Psoas muscle (tissue), 8 donors: ENCODE data around the gene WIPF3. TPM values are rescaled to one million over a fixed set of nuclear protein-coding genes. Genes with fewer than 3 reads are reported as not detected.

Source experiments
- ATAC-seq, 4 donors: fragments of 200-7000 bp; cut with Tn5 transposase; one replicate each; pipeline ENCODE4 v1.9.1; 2020; ENCODE audit warnings: moderate library complexity in 3 of 4, mild to moderate bottlenecking in 2 of 4
- DNase-seq, 2 donors: peaks; one replicate each; pipeline ENCODE4 v3.0.0-alpha.2; 2020
- H3K27ac ChIP-seq: fragments of 200-600 bp; one replicate; pipeline ENCODE4 v1.8.0; 2022
- H3K27me3 ChIP-seq, 3 donors: fragments of 200-600 bp in 1 of 3; one replicate each; pipeline versions ENCODE4 v1.6.1 to v1.8.0; 2013 to 2022; ENCODE audit warnings: low read length in 2 of 3, mild to moderate bottlenecking in 2 of 3, moderate library complexity in 1 of 3; ENCODE audit not compliant: insufficient read depth in 3 of 3
- H3K36me3 ChIP-seq, 2 donors: fragments of 200-600 bp in 1 of 2; one replicate each; pipeline versions ENCODE4 v1.6.1 to v1.8.0; 2013 to 2022; ENCODE audit warnings: low read depth in 1 of 2, mild to moderate bottlenecking in 1 of 2, moderate library complexity in 1 of 2; ENCODE audit not compliant: insufficient read depth in 1 of 2
- H3K4me1 ChIP-seq: fragments of 200-600 bp; one replicate; pipeline ENCODE4 v1.8.0; 2022
- H3K4me3 ChIP-seq: fragments of 200-600 bp; one replicate; pipeline ENCODE4 v1.8.0; 2022; ENCODE audit warnings: mild to moderate bottlenecking
- H3K9me3 ChIP-seq: fragments of 200-600 bp; one replicate; pipeline ENCODE4 v1.8.0; 2022
- WGBS, 3 donors: extraction: QIAGEN DNeasy Blood & Tissue Kit; methylation state at CpG; one replicate each; pipeline versions ENCODE4 v1.1.6 to v1.1.7; 2013; 5-methylcytosine and 5-hydroxymethylcytosine counted together
- intact Hi-C, 2 donors: fragments of 100-400 bp; cut with DNase I; formaldehyde crosslinking; loops; one replicate each; pipeline versions ENCODE4 v1.11.0 to v1.14.2; 2022
- polyA plus RNA-seq, 3 donors: library from polyadenylated mRNA; stranded (reverse); fragments of 200-250 nt; gene quantifications; one replicate each; pipeline ENCODE4 v1.2.3, GENCODE V29; 2013
- total RNA-seq, 4 donors: library from RNA; stranded (reverse); fragmentation: NEBNext Ultra II Directional in 2 of 4; extraction: Animal tissue kit (Norgen Biotek cat#: 25700) in 2 of 4; gene quantifications; one replicate each; pipeline versions ENCODE4 v1.2.1 to v1.2.4, GENCODE V29; 2021 to 2023
- TF ChIP-seq, protein P1 (sequence below): fragments of 200-600 bp; IDR thresholded peaks from one replicate; pipeline ENCODE4 v1.8.0; 2022; ENCODE audit warnings: antibody characterized with exemption
- donor health status: healthy with polysubstance abuse.
- donor health status: DM: no; HTN: no; CAD: no; lungs with moderate emphysema.
- donor health status: Bipolar disorder and iron deficiency.
- donor health status: healthy.
- donor health status: DM: yes; HTN: yes; CAD: no.
- donor health status: DM: no; HTN: no; CAD: no.
- donor health status: DM: no; HTN: no; CAD: no.
- donor health status: DM: yes; HTN: yes; CAD: no.

The WIPF3 gene
- total and polyA plus RNA-seq, 7 donors, result 3.3 to 30.7 (median 18.5) TPM

DNA sequence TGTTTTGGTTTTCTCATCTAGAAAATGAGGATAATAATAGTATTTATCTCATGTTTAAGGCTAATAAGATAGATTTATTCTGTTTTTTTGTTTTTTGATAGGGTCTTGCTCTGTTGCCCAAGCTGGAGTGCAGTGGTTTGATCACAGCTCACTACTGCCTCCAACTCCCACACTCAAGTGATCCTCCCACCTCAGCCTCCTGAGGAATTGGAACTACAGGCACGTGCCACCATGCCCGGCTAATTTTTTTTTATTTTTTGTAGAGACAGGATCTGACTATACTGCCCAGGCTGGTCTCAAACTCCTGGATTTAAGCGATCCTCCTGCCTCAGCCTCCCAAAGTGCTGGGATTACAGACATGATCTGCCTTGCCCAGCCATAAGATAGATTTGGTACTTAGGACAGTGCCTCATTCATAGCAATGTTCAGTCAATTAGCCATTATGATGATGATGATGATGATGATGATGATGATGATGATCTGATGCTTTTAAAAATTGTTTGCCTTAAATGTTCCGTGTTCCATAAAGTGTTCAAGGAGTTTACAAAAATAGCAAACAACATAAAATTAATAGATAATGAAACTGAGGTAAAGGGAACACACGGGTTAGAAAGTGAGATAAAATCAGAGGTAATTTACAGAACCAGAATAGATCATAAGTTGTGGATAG lies 4.6 kb downstream of the WIPF3 start:
- H3K27ac ChIP-seq, result no peak overlapping the region
- no peaks in the 10 kb centered on the region for H3K9me3 ChIP-seq
- H3K4me1 ChIP-seq, result peaks cover 27% of the 10 kb centered on the region
- H3K4me3 ChIP-seq, result no peak overlapping the region
- intact Hi-C loops, result no loop called here
- H3K36me3 ChIP-seq, result no peaks in the 10 kb centered on the region
- ATAC-seq (no peak), DNase-seq (no peak)
- WGBS, 3 donors, result 67 to 73% (median 72%) methylated on average over 5 of the region's 5 CpGs
- TF ChIP-seq, protein P1, sequence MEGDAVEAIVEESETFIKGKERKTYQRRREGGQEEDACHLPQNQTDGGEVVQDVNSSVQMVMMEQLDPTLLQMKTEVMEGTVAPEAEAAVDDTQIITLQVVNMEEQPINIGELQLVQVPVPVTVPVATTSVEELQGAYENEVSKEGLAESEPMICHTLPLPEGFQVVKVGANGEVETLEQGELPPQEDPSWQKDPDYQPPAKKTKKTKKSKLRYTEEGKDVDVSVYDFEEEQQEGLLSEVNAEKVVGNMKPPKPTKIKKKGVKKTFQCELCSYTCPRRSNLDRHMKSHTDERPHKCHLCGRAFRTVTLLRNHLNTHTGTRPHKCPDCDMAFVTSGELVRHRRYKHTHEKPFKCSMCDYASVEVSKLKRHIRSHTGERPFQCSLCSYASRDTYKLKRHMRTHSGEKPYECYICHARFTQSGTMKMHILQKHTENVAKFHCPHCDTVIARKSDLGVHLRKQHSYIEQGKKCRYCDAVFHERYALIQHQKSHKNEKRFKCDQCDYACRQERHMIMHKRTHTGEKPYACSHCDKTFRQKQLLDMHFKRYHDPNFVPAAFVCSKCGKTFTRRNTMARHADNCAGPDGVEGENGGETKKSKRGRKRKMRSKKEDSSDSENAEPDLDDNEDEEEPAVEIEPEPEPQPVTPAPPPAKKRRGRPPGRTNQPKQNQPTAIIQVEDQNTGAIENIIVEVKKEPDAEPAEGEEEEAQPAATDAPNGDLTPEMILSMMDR, result no peak
- H3K27me3 ChIP-seq, result no peaks in the 10 kb centered on the region

DNA sequence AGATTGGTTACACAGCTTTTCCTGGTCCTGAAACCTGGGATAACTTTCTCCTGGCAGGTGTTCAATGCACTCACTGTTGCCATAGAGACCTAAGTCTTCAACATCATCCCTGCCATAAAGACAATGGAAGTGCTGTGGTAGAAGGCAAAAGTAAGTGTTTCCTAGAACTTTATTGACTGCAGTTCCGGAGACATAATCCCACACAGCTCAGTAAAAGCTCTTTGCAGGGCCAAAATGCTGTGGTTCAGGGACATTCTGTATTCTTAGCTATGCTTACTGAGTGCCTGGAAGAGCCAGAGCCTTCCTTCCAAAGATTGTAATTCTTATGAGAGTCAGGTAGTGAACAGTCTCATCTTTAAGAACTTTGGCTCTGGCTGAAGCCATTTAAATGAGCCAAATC lies 5.3 kb downstream of the WIPF3 start:
- WGBS, 3 donors, result 20 to 40% (median 26%) methylated on average over 1 of the region's 1 CpG
- Histone ChIP-seq H3K27me3 (no peaks in the 10 kb centered on the region), H3K4me3 (no peak overlapping the region), H3K9me3 (no peaks in the 10 kb centered on the region), H3K36me3 (no peaks in the 10 kb centered on the region), H3K27ac (no peak overlapping the region), H3K4me1 (peaks cover 27% of the 10 kb centered on the region)
- TF ChIP-seq, protein P1, result no peak
- no peak for ATAC-seq
- intact Hi-C loops, result no loop called here
- DNase-seq, result no peak

DNA sequence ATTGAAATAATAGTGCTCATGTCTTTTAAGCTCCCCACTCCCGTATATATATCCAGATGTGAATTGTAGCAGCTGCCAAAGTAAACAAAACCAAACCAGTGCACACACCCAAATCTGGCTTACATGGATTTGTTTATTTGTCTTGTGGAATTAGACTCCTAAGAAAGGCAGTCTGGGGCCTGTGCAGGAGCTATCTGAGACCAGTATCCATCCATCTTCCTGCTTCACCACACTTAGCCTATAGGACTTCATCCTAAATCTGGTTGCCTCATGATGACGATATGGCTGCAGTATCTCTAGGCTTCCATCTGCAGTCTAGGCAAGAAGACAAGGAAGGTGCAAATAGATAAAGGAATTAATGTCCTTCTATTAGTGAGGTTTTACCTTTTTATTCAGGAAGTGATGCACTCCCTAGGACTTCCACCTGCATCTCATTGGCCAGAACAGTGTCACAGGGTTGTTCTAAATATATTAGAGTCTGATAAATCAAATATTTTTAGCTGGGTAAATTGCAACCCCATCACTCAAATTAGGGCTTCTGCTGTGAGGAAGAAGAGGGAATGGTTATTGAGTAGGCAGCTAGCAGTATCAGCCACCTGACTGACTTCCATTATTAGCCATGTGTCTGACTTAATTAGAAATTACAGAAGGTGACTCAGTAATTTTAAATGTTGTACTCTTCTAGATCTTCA lies 6.0 kb downstream of the WIPF3 start:
- no peak for ATAC-seq
- 56 to 64% (median 63%) methylated on average over 2 of the region's 2 CpGs for WGBS, 3 donors

DNA sequence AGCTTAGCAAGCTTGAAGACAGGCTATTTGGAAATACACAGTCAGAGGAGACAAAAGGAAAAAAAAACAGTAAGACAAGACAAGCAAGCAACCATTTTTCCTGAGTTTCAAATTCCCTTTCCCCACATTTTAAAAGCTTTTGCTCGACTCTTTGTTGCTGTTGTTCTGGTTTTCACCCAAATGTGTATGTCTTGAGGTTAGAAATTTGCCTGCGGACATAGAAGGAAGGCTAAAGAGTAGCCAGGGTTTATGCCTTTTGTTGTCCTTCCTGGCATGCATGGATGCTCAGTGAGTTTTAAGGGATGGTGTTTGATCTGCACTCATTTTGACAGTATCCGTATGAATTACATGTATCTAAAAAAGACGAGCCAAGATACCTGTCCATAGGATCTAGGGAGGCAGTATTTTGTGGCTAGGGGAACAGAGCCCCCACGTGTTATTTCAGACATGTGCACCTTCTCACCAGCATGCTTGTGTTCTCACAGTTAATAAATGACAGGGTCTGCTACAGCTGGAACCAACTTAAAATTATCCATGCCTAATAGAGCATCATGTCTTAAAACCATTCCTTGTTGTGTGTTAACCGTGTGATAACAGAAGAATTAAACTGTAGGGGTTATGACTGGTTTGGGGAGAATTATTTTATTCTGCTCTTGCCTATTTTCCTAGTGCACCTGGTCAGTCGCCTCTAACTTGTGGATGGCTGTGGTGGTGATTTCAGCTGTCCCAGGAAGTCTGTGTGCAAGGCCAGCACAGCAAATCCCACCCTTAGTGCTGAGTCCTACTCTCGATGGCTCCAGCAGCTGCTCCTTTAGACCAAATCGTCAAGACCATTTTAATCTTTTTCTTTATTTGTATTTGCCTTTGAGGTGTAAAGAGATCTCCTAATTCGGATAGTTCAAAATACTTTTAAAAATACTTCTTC lies 9.1 kb downstream of the WIPF3 start:
- intact Hi-C loops, result no loop called here

More for the DNA sequence above, 6.0 kb downstream of the WIPF3 start:
- no peaks in the 10 kb centered on the region for H3K36me3 ChIP-seq
- H3K4me1 ChIP-seq, result peaks cover 27% of the 10 kb centered on the region
- H3K27me3 ChIP-seq, result no peaks in the 10 kb centered on the region
- DNase-seq, result no peak
- intact Hi-C loops, result no loop called here
- H3K4me3 ChIP-seq, result no peak overlapping the region
- H3K9me3 ChIP-seq, result no peaks in the 10 kb centered on the region
- TF ChIP-seq, protein P1, result no peak
- H3K27ac ChIP-seq, result no peak overlapping the region

More for the DNA sequence above, 9.1 kb downstream of the WIPF3 start:
- Histone ChIP-seq H3K27ac (no peak overlapping the region), H3K36me3 (no peaks in the 10 kb centered on the region), H3K27me3 (no peaks in the 10 kb centered on the region), H3K9me3 (no peaks in the 10 kb centered on the region), H3K4me1 (peaks cover 10% of the 10 kb centered on the region), H3K4me3 (no peak overlapping the region)
- 52 to 64% (median 57%) methylated on average over 10 of the region's 10 CpGs for WGBS, 3 donors
- ATAC-seq (no peak), DNase-seq (no peak)
- TF ChIP-seq, protein P1, result no peak
